Left hindlimb (tissue), 1 donor: Measurements from ENCODE around the gene LTB4R.

Source experiments
- DNase-seq: peaks from one replicate; pipeline ENCODE4 v3.0.0-alpha.2; 2018

LTB4R gene

GRCh38 chr14:24325041-24325530 is 13.8 kb downstream of the LTB4R start:
- DNase-seq, result no peak

GRCh38 chr14:24325963-24326362 is 14.7 kb downstream of the LTB4R start:
- DNase-seq, result peak; percentile 23

- DNase-seq, result peak; percentile 22
Measured at GRCh38 chr14:24327303-24327702, 16.0 kb downstream of the LTB4R start.

GRCh38 chr14:24327914-24328313 is 16.6 kb downstream of the LTB4R start:
- DNase-seq, result peak; percentile 32

GRCh38 chr14:24329073-24329663 is 17.9 kb downstream of the LTB4R start:
- DNase-seq, result peak; percentile 33

- DNase-seq, result no peak
Measured at GRCh38 chr14:24329736-24330135, 18.4 kb downstream of the LTB4R start.

GRCh38 chr14:24330973-24331674 is 19.8 kb downstream of the LTB4R start:
- DNase-seq, result no peak

- DNase-seq, result no peak
Measured at GRCh38 chr14:24331731-24332267, 20.5 kb downstream of the LTB4R start.

GRCh38 chr14:24332268-24332993 is 21.1 kb downstream of the LTB4R start:
- peak; percentile 61 for DNase-seq

- DNase-seq, result no peak
Measured at GRCh38 chr14:24334431-24335291, 23.4 kb downstream of the LTB4R start, which contains the start of gene ADCY4. Gene ADCY4, minus strand, starts transcription at chr14:24335071. Its CDS starts 419 bp downstream, at chr14:24334652.

GRCh38 chr14:24335461-24336171 is 24.3 kb downstream of the LTB4R start:
- no peak for DNase-seq

GRCh38 chr14:24337144-24337823 is 26.0 kb downstream of the LTB4R start:
- DNase-seq, result no peak

- no peak for DNase-seq
Measured at GRCh38 chr14:24337824-24338175, 26.5 kb downstream of the LTB4R start.

- no peak for DNase-seq
Measured at GRCh38 chr14:24338843-24339242, 27.5 kb downstream of the LTB4R start.

GRCh38 chr14:24339284-24340151 is 28.2 kb downstream of the LTB4R start, which contains the start of gene RIPK3:
Gene RIPK3, minus strand, starts transcription at chr14:24339991. Its CDS starts 165 bp downstream, at chr14:24339826.
- DNase-seq, result no peak

- no peak for DNase-seq
Measured at GRCh38 chr14:24340606-24341005, 29.3 kb downstream of the LTB4R start.

GRCh38 chr14:24342889-24343288 is 31.6 kb downstream of the LTB4R start:
- no peak for DNase-seq

GRCh38 chr14:24343795-24344660 is 32.7 kb downstream of the LTB4R start:
- DNase-seq, result no peak

- DNase-seq, result no peak
Measured at GRCh38 chr14:24347134-24347533, 35.8 kb downstream of the LTB4R start.
